ENCODE measurements around the gene GLP2R.

DNA sequence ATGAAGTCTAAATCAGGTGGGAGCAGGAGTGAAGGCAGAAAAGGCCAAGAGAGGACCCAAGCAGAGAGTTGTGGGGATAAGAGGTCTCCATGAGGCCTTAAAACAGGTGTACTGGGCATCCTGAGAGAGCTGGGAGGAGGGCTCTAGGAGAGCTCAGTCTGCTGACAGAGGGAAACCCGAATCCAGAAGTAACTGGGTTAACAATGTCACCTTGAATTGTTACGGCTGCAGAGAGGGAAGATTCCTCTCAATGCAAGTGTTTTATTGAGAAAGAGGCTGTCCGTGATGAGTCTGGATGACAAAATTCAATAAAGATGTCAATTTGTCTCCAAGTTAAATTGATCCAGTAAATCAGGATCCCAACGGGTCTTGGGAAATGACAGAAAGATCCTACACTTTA is 42.7 kb upstream of the GLP2R start:
- TF ChIP-seq, protein P1, sequence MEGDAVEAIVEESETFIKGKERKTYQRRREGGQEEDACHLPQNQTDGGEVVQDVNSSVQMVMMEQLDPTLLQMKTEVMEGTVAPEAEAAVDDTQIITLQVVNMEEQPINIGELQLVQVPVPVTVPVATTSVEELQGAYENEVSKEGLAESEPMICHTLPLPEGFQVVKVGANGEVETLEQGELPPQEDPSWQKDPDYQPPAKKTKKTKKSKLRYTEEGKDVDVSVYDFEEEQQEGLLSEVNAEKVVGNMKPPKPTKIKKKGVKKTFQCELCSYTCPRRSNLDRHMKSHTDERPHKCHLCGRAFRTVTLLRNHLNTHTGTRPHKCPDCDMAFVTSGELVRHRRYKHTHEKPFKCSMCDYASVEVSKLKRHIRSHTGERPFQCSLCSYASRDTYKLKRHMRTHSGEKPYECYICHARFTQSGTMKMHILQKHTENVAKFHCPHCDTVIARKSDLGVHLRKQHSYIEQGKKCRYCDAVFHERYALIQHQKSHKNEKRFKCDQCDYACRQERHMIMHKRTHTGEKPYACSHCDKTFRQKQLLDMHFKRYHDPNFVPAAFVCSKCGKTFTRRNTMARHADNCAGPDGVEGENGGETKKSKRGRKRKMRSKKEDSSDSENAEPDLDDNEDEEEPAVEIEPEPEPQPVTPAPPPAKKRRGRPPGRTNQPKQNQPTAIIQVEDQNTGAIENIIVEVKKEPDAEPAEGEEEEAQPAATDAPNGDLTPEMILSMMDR (IDR thresholded peaks at IDR 0.05), result no peak
- TF ChIP-seq POLR2A (IDR thresholded peaks at IDR 0.05), result no peak
